ENCODE results near the gene SH3PXD2A. TPM values are rescaled to one million over a fixed set of nuclear protein-coding genes. Genes with fewer than 3 reads are reported as not detected.

Gene SH3PXD2A
- total RNA-seq, 1 donor from 2014 or later = 38.6 TPM

GRCh38 chr10:103676851-103677417 lies 178.4 kb downstream of the SH3PXD2A start:
- H3K36me3 Mint-ChIP-seq = no peaks in the 10 kb centered on the region
- DNase-seq (ENCODE audit: extremely low spot score, unreplicated experiment) = no peak
- TF ChIP-seq, protein P1, sequence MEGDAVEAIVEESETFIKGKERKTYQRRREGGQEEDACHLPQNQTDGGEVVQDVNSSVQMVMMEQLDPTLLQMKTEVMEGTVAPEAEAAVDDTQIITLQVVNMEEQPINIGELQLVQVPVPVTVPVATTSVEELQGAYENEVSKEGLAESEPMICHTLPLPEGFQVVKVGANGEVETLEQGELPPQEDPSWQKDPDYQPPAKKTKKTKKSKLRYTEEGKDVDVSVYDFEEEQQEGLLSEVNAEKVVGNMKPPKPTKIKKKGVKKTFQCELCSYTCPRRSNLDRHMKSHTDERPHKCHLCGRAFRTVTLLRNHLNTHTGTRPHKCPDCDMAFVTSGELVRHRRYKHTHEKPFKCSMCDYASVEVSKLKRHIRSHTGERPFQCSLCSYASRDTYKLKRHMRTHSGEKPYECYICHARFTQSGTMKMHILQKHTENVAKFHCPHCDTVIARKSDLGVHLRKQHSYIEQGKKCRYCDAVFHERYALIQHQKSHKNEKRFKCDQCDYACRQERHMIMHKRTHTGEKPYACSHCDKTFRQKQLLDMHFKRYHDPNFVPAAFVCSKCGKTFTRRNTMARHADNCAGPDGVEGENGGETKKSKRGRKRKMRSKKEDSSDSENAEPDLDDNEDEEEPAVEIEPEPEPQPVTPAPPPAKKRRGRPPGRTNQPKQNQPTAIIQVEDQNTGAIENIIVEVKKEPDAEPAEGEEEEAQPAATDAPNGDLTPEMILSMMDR (conservative IDR thresholded peaks at IDR 0.05) = no peak
- H3K4me3 Mint-ChIP-seq = peak overlapping the region; percentile 52
- no peaks in the 10 kb centered on the region for H3K9me3 Mint-ChIP-seq
- no peaks in the 10 kb centered on the region for H3K27me3 Mint-ChIP-seq
- peak overlapping the region; percentile 87 for H3K27ac Mint-ChIP-seq
- peaks cover 27% of the 10 kb centered on the region for H3K4me1 Mint-ChIP-seq (ENCODE audit: unreplicated experiment)

DNA sequence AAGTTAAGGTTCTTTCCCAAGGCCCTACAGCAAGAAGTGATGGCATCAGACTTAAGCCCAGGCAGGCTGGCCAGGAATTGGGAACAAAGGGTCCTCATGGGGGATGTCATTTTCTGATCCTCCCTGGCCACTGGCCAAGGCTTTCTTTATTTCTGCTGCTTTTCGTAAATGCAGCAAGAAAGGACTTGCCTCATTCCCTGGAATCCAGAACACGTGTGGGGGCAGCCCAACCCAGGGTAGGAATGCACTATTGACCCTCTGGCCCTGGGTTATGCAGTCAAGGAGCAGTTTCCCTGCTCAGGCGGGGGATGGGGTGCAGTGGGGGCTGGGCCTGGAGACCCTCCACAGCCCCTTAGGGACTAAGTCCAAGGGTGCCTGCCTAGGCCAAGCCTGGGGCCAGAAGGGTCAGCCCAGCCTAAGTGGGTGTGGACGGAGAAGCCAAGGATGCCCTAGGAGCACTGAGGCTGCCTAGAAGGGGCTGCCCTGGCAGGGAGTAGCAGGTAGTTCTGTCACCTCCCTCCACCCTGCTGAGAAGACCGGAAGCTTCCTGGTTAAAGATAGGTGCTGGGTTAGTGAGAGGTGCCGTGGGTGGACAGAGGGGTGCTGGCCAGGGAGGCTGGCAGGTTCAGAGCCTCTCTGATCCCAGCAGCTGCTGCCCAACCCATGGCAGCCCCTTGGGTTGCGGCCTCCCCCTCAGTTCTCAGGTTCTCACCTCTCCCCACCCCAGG lies 179.2 kb downstream of the SH3PXD2A start:
- no peaks in the 10 kb centered on the region for H3K9me3 Mint-ChIP-seq
- TF ChIP-seq, protein P1 (conservative IDR thresholded peaks at IDR 0.05) = no peak
- no peaks in the 10 kb centered on the region for H3K36me3 Mint-ChIP-seq
- peaks cover 27% of the 10 kb centered on the region for H3K4me1 Mint-ChIP-seq (ENCODE audit: unreplicated experiment)
- no peak for DNase-seq (ENCODE audit: extremely low spot score, unreplicated experiment)
- H3K4me3 Mint-ChIP-seq = peak overlapping the region; percentile 25
- no peaks in the 10 kb centered on the region for H3K27me3 Mint-ChIP-seq
- peak overlapping the region; percentile 87 for H3K27ac Mint-ChIP-seq

- Mint-ChIP-seq H3K27me3 (no peaks in the 10 kb centered on the region), H3K9me3 (no peaks in the 10 kb centered on the region), H3K36me3 (no peaks in the 10 kb centered on the region), H3K4me1 (ENCODE audit: unreplicated experiment) (peaks cover 25% of the 10 kb centered on the region), H3K27ac (no peak overlapping the region), H3K4me3 (no peak overlapping the region)
- no peak for DNase-seq (ENCODE audit: extremely low spot score, unreplicated experiment)
- TF ChIP-seq, protein P1 (conservative IDR thresholded peaks at IDR 0.05) = no peak
These were observed 181.8 kb downstream of the SH3PXD2A start for GRCh38 chr10:103673606-103674005.

GRCh38 chr10:103672345-103672744 lies 183.0 kb downstream of the SH3PXD2A start:
- no peaks in the 10 kb centered on the region for H3K36me3 Mint-ChIP-seq
- no peak overlapping the region for H3K27ac Mint-ChIP-seq
- H3K4me1 Mint-ChIP-seq (ENCODE audit: unreplicated experiment) = peaks cover 20% of the 10 kb centered on the region
- H3K9me3 Mint-ChIP-seq = no peaks in the 10 kb centered on the region
- no peak for DNase-seq (ENCODE audit: extremely low spot score, unreplicated experiment)
- H3K4me3 Mint-ChIP-seq = no peak overlapping the region
- TF ChIP-seq, protein P1 (conservative IDR thresholded peaks at IDR 0.05) = no peak
- no peaks in the 10 kb centered on the region for H3K27me3 Mint-ChIP-seq

DNA sequence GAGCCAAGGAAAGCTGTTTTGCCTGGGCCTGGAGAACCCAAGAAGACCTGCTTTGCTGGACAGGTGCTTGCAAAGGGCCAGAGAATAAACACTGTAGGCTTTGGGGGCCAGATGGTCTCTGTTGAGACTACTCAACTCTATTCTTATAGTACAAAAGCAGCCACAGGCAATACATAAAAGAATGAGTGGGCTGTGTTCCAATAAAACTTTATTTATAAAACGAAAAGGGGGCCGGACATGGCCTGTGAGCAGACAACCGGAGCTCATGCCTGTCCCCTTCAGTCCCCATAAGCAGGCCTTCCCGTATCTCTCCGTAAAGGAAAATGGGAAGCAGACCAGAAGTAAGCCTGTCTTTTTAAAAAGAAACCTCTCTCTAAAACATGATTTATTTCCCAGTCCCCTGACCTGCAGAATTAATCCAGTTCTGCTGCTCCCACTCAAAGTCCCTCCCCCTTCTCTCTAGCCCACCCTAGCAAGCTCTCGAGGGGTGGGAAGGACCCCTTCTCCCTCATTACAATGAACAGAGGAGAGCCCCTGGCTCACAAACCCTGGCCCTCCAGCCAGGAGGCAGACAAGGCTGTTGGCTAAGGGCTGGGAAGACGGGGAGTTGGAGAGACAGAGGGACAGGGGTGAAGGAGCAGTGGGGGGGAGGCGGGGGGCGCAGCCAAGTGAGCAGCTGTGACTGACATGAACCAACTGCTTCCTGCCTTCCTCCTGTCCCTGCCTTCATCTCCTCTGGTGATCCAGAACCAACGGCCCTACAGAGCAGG lies 184.1 kb downstream of the SH3PXD2A start:
- no peaks in the 10 kb centered on the region for H3K9me3 Mint-ChIP-seq
- peaks cover 10% of the 10 kb centered on the region for H3K4me1 Mint-ChIP-seq (ENCODE audit: unreplicated experiment)
- H3K27ac Mint-ChIP-seq = no peak overlapping the region
- DNase-seq (ENCODE audit: extremely low spot score, unreplicated experiment) = no peak
- no peaks in the 10 kb centered on the region for H3K36me3 Mint-ChIP-seq
- no peaks in the 10 kb centered on the region for H3K27me3 Mint-ChIP-seq
- H3K4me3 Mint-ChIP-seq = no peak overlapping the region
- TF ChIP-seq, protein P1 (conservative IDR thresholded peaks at IDR 0.05) = no peak

All from type B pancreatic cell (in vitro differentiated cells).